ENCODE results near the gene ASTN1. TPM values are rescaled to one million over a fixed set of nuclear protein-coding genes. Genes with fewer than 3 reads are reported as not detected.

The ASTN1 gene
- total and polyA plus RNA-seq, 2 experiments from 2014 or later: 1.1 TPM; not detected in 1

GRCh38 chr1:176934370-176934769, 230.1 kb downstream of the ASTN1 start:
- no peak overlapping the region for H2AFZ ChIP-seq
- 97% methylated on average over 4 of the region's 4 CpGs for WGBS (ENCODE audit: low lambda C conversion rate, missing lambda C conversion rate)

GRCh38 chr1:176932114-176933104, 232.1 kb downstream of the ASTN1 start:
- no peak overlapping the region for H3K27ac ChIP-seq
- whole genome bisulfite sequencing (ENCODE audit: low lambda C conversion rate, missing lambda C conversion rate): 87% methylated on average over 7 of the region's 7 CpGs
- no peaks in the 10 kb centered on the region for H3K27me3 ChIP-seq
- no peak overlapping the region for H2AFZ ChIP-seq
- no peaks in the 10 kb centered on the region for H4K20me1 ChIP-seq (ENCODE audit: insufficient read depth, poor library complexity, severe bottlenecking)
- H3K4me2 ChIP-seq: no peak overlapping the region
- no peaks in the 10 kb centered on the region for H3K36me3 ChIP-seq (replicated peaks; ENCODE audit: insufficient read depth, low read depth)
- no peak overlapping the region for H3K4me3 ChIP-seq
- no peaks in the 10 kb centered on the region for H3K9me3 ChIP-seq (ENCODE audit: low read depth)
- H3K4me1 ChIP-seq (ENCODE audit: insufficient read depth): no peaks in the 10 kb centered on the region
- H3K79me2 ChIP-seq: no peaks in the 10 kb centered on the region
- TF ChIP-seq, protein P1, sequence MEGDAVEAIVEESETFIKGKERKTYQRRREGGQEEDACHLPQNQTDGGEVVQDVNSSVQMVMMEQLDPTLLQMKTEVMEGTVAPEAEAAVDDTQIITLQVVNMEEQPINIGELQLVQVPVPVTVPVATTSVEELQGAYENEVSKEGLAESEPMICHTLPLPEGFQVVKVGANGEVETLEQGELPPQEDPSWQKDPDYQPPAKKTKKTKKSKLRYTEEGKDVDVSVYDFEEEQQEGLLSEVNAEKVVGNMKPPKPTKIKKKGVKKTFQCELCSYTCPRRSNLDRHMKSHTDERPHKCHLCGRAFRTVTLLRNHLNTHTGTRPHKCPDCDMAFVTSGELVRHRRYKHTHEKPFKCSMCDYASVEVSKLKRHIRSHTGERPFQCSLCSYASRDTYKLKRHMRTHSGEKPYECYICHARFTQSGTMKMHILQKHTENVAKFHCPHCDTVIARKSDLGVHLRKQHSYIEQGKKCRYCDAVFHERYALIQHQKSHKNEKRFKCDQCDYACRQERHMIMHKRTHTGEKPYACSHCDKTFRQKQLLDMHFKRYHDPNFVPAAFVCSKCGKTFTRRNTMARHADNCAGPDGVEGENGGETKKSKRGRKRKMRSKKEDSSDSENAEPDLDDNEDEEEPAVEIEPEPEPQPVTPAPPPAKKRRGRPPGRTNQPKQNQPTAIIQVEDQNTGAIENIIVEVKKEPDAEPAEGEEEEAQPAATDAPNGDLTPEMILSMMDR (IDR thresholded peaks at IDR 0.05; ENCODE audit: poor library complexity): no peak
- TF ChIP-seq EZH2 (IDR thresholded peaks at IDR 0.05; ENCODE audit: borderline replicate concordance) (no peak), EZH2phosphoT487 (IDR thresholded peaks at IDR 0.05; ENCODE audit: low read depth, severe bottlenecking, unreplicated experiment) (no peak)
- no peak for DNase-seq (ENCODE audit: low spot score)
- H3K9me2 ChIP-seq (replicated peaks; ENCODE audit: insufficient read depth): no peaks in the 10 kb centered on the region

More at GRCh38 chr1:176934370-176934769, 230.1 kb downstream of the ASTN1 start:
- TF ChIP-seq EZH2 (IDR thresholded peaks at IDR 0.05; ENCODE audit: borderline replicate concordance): no peak
- TF ChIP-seq, protein P1 (IDR thresholded peaks at IDR 0.05; ENCODE audit: poor library complexity): no peak
- TF ChIP-seq EZH2phosphoT487 (IDR thresholded peaks at IDR 0.05; ENCODE audit: low read depth, severe bottlenecking, unreplicated experiment): no peak
- DNase-seq (ENCODE audit: low spot score): no peak
- Histone ChIP-seq H3K27ac (no peak overlapping the region), H3K4me1 (ENCODE audit: insufficient read depth) (no peaks in the 10 kb centered on the region), H4K20me1 (ENCODE audit: insufficient read depth, poor library complexity, severe bottlenecking) (no peaks in the 10 kb centered on the region), H3K27me3 (no peaks in the 10 kb centered on the region), H3K9me3 (ENCODE audit: low read depth) (no peaks in the 10 kb centered on the region), H3K4me3 (no peak overlapping the region), H3K79me2 (no peaks in the 10 kb centered on the region), H3K4me2 (no peak overlapping the region), H3K9me2 (replicated peaks; ENCODE audit: insufficient read depth) (no peaks in the 10 kb centered on the region), H3K36me3 (replicated peaks; ENCODE audit: insufficient read depth, low read depth) (no peaks in the 10 kb centered on the region)

DNA sequence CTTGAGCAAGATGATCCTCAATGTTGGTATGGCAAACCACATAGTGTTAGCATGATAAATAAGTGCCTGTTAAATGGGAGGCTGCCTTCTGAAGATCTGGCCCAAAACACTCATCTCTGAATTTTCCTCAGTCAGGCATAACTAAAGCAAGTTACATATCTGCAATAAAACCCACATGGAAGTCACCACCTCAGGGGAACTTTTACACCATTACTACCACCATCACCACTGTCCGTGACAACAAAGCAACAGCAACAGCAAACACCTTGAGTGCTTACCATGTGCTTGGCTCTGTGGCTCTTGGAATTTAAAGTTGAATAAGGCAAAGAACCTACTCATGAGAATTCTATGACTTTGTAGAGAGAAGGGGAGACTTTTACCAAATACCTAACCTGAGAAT, 233.0 kb downstream of the ASTN1 start:
- WGBS (ENCODE audit: low lambda C conversion rate, missing lambda C conversion rate): 96% methylated on average over 1 of the region's 1 CpG
- TF ChIP-seq, protein P1 (IDR thresholded peaks at IDR 0.05; ENCODE audit: poor library complexity): no peak
- no peak for TF ChIP-seq EZH2 (IDR thresholded peaks at IDR 0.05; ENCODE audit: borderline replicate concordance)
- no peaks in the 10 kb centered on the region for H3K9me2 ChIP-seq (replicated peaks; ENCODE audit: insufficient read depth)
- no peaks in the 10 kb centered on the region for H3K4me1 ChIP-seq (ENCODE audit: insufficient read depth)
- no peaks in the 10 kb centered on the region for H3K36me3 ChIP-seq (replicated peaks; ENCODE audit: insufficient read depth, low read depth)
- H4K20me1 ChIP-seq (ENCODE audit: insufficient read depth, poor library complexity, severe bottlenecking): no peaks in the 10 kb centered on the region
- no peaks in the 10 kb centered on the region for H3K27me3 ChIP-seq
- no peak overlapping the region for H3K27ac ChIP-seq
- H3K4me2 ChIP-seq: no peak overlapping the region
- H3K9me3 ChIP-seq (ENCODE audit: low read depth): no peaks in the 10 kb centered on the region
- no peak for DNase-seq (ENCODE audit: low spot score)
- no peaks in the 10 kb centered on the region for H3K79me2 ChIP-seq
- no peak overlapping the region for H3K4me3 ChIP-seq
- no peak overlapping the region for H2AFZ ChIP-seq
